HEK293T (cell line): ENCODE results near the gene KIRREL3.
A peak's percentile ranks its signal among the peaks of the same experiment; 100 is the strongest.

Source experiments
- CTCF ChIA-PET: fragments of 350-600 bp; formaldehyde crosslinking; extraction: SDS; loops from one replicate; lab custom pipeline; 2021; ENCODE audit warnings: antibody characterized with exemption, inconsistent platforms; lab: Yijun Ruan, JAX
- POLR2A ChIA-PET: fragments of 350-600 bp; formaldehyde crosslinking; extraction: SDS; loops from one replicate; lab custom pipeline; 2020; ENCODE audit warnings: antibody characterized with exemption, inconsistent platforms; lab: Yijun Ruan, JAX
- DNase-seq: peaks from one replicate; pipeline ENCODE4 v3.0.0; 2012; ENCODE audit warnings: mixed read lengths; ENCODE audit errors: extremely low spot score
- ARNT ChIP-seq: fragments of 450-650 bp; IDR thresholded peaks from 2 replicates; pipeline ENCODE4 v1.6.1; 2017; ENCODE audit warnings: mild to moderate bottlenecking
- BHLHE40 ChIP-seq: fragments of 450-650 bp; IDR thresholded peaks from 2 replicates; pipeline ENCODE4 v1.6.1; 2016; ENCODE audit warnings: mild to moderate bottlenecking, moderate library complexity, borderline replicate concordance
- CTBP1 ChIP-seq: fragments of 450-650 bp; IDR thresholded peaks from 2 replicates; pipeline ENCODE4 v1.6.1; 2016; ENCODE audit warnings: borderline replicate concordance
- ELF4 ChIP-seq: fragments of 450-650 bp; IDR thresholded peaks from 2 replicates; pipeline ENCODE4 v1.6.1; 2017; ENCODE audit warnings: antibody characterized with exemption
- FOXA1 ChIP-seq: fragments of 450-650 bp; IDR thresholded peaks from 2 replicates; pipeline ENCODE4 v1.6.1; 2016; ENCODE audit warnings: mild to moderate bottlenecking
- FOXK2 ChIP-seq: fragments of 450-650 bp; IDR thresholded peaks from 2 replicates; pipeline ENCODE4 v1.6.1; 2016; ENCODE audit warnings: mild to moderate bottlenecking
- FOXM1 ChIP-seq: fragments of 450-650 bp; IDR thresholded peaks from 2 replicates; pipeline ENCODE4 v1.6.1; 2017; ENCODE audit warnings: mild to moderate bottlenecking, borderline replicate concordance
- HDGF ChIP-seq: fragments of 450-650 bp; IDR thresholded peaks from 2 replicates; pipeline ENCODE4 v1.6.1; 2017; ENCODE audit warnings: antibody characterized with exemption, borderline replicate concordance
- L3MBTL2 ChIP-seq: fragments of 450-650 bp; conservative IDR thresholded peaks from 2 replicates; pipeline ENCODE4 v1.6.1; 2016; ENCODE audit warnings: mild to moderate bottlenecking
- LEF1 ChIP-seq: fragments of 450-650 bp; IDR thresholded peaks from 2 replicates; pipeline ENCODE4 v1.6.1; 2017; ENCODE audit warnings: mild to moderate bottlenecking, borderline replicate concordance
- NFRKB ChIP-seq: fragments of 450-650 bp; IDR thresholded peaks from 2 replicates; pipeline ENCODE4 v1.6.1; 2016; ENCODE audit warnings: mild to moderate bottlenecking, moderate library complexity
- PKNOX1 ChIP-seq: fragments of 450-650 bp; IDR thresholded peaks from 2 replicates; pipeline ENCODE4 v1.6.1; 2016
- SP1 ChIP-seq: fragments of 450-650 bp; IDR thresholded peaks from 2 replicates; pipeline ENCODE4 v1.6.1; 2017
- SUZ12 ChIP-seq: fragments of 450-650 bp; IDR thresholded peaks from 2 replicates; pipeline ENCODE4 v1.6.1; 2016; ENCODE audit warnings: mild to moderate bottlenecking
- TARDBP ChIP-seq: fragments of 450-650 bp; IDR thresholded peaks from 2 replicates; pipeline ENCODE4 v1.6.1; 2016
- ZNF384 ChIP-seq: fragments of 450-650 bp; IDR thresholded peaks from 2 replicates; pipeline ENCODE4 v1.6.1; 2016

KIRREL3 gene

GRCh38 chr11:126420698-126421256, 579.8 kb downstream of the KIRREL3 start:
- no peak for DNase-seq
- CTCF ChIA-PET = no interaction called here
- POLR2A ChIA-PET = no interaction called here
- TF ChIP-seq SP1 = no peak
- no peak for TF ChIP-seq FOXK2
- no peak for TF ChIP-seq FOXM1
- TF ChIP-seq LEF1 = no peak
- TF ChIP-seq ELF4 = no peak
- no peak for TF ChIP-seq HDGF
- TF ChIP-seq TARDBP = no peak
- TF ChIP-seq NFRKB = no peak
- TF ChIP-seq ZNF384 = no peak
- no peak for TF ChIP-seq PKNOX1
- no peak for TF ChIP-seq ARNT
- TF ChIP-seq L3MBTL2 = no peak
- TF ChIP-seq CTBP1 = no peak
- no peak for TF ChIP-seq SUZ12
- TF ChIP-seq FOXA1 = no peak
- TF ChIP-seq BHLHE40 = no peak

GRCh38 chr11:126419801-126420697, 580.5 kb downstream of the KIRREL3 start:
- DNase-seq = no peak
- ChIA-PET CTCF (no interaction called here), POLR2A (no interaction called here)
- no peak for TF ChIP-seq FOXK2
- no peak for TF ChIP-seq SP1
- no peak for TF ChIP-seq BHLHE40
- no peak for TF ChIP-seq HDGF
- TF ChIP-seq NFRKB = no peak
- TF ChIP-seq L3MBTL2 = no peak
- TF ChIP-seq LEF1 = no peak
- TF ChIP-seq SUZ12 = no peak
- TF ChIP-seq ARNT = no peak
- TF ChIP-seq FOXM1 = no peak
- no peak for TF ChIP-seq TARDBP
- no peak for TF ChIP-seq ZNF384
- TF ChIP-seq FOXA1 = no peak
- no peak for TF ChIP-seq PKNOX1
- no peak for TF ChIP-seq CTBP1

- POLR2A ChIA-PET = interaction anchor here (1.0 kb wide), 1 partner anchor 13 kb away, joined by 3 read pairs; no protein-coding TSS in a partner anchor
- TF ChIP-seq L3MBTL2 = no peak
- TF ChIP-seq LEF1 = no peak
- no peak for TF ChIP-seq FOXK2
- TF ChIP-seq NFRKB = no peak
- CTCF ChIA-PET = interaction anchor here (1.1 kb wide), 1 partner anchor 62 kb away, joined by 4 read pairs; no protein-coding TSS in a partner anchor
- DNase-seq = no peak
Observed at GRCh38 chr11:126418887-126419286, 581.7 kb downstream of the KIRREL3 start.

GRCh38 chr11:126417091-126417862, 583.3 kb downstream of the KIRREL3 start:
- TF ChIP-seq FOXA1 = no peak
- TF ChIP-seq LEF1 = no peak
- TF ChIP-seq FOXK2 = no peak
- no peak for TF ChIP-seq NFRKB
- no peak for TF ChIP-seq ZNF384
- no peak for TF ChIP-seq HDGF
- no peak for TF ChIP-seq SUZ12
- no peak for TF ChIP-seq PKNOX1
- no peak for TF ChIP-seq CTBP1
- no peak for TF ChIP-seq ARNT
- TF ChIP-seq ELF4 = no peak
- no peak for TF ChIP-seq FOXM1
- TF ChIP-seq SP1 = no peak
- no peak for TF ChIP-seq L3MBTL2
- TF ChIP-seq TARDBP = no peak
- no peak for TF ChIP-seq BHLHE40
- POLR2A ChIA-PET = interaction anchor here (0.6 to 1.5 kb wide), 7 partner anchors 8 to 89 kb away, joined by 3 to 6 read pairs (median 4); partner anchors contain the start of gene ST3GAL4
- CTCF ChIA-PET = interaction anchor here (0.6 kb wide), 2 partner anchors 56 to 790 kb away, joined by 3 to 7 read pairs; no protein-coding TSS in a partner anchor
- no peak for DNase-seq

- DNase-seq = peak; percentile 88
- ChIA-PET POLR2A (interaction anchor here (0.5 to 1.5 kb wide), 8 partner anchors 8 to 88 kb away, joined by 3 to 6 read pairs (median 4); partner anchors contain the start of gene ST3GAL4), CTCF (interaction anchor here (0.6 kb wide), 1 partner anchor 790 kb away, joined by 3 read pairs; no protein-coding TSS in a partner anchor)
- TF ChIP-seq ARNT (no peak), SUZ12 (no peak), FOXK2 (no peak), L3MBTL2 (peak; percentile 79), TARDBP (no peak)
Observed at GRCh38 chr11:126416542-126417090, 584.0 kb downstream of the KIRREL3 start.
